ENCODE results near the gene RIBC2.
"Not testable (repeated sequence)": the region's sequence is repeated elsewhere in the genome, so short reads cannot be mapped to it uniquely, and the experiment has no call there.

RIBC2 gene

DNA sequence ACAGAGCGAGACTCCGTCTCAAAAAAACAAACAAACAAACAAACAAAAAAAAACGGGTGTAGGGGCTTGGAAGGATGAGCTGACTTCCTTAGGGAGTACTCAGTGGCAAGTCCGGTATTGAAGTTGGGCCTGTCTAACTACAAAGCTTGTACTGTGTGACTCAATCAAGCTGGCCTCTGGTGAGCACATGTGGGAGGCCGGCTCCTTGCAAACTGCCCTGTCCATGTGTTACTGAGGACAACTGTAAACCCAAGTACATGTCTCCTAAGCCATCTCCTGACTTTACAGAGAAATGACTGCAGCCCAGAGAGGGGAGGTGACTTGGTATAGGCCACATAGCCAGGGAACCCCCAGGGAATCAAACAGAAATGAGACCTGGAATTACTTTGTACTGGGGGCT lies 11.6 kb downstream of the RIBC2 start:
- no peak for DNase-seq

DNA sequence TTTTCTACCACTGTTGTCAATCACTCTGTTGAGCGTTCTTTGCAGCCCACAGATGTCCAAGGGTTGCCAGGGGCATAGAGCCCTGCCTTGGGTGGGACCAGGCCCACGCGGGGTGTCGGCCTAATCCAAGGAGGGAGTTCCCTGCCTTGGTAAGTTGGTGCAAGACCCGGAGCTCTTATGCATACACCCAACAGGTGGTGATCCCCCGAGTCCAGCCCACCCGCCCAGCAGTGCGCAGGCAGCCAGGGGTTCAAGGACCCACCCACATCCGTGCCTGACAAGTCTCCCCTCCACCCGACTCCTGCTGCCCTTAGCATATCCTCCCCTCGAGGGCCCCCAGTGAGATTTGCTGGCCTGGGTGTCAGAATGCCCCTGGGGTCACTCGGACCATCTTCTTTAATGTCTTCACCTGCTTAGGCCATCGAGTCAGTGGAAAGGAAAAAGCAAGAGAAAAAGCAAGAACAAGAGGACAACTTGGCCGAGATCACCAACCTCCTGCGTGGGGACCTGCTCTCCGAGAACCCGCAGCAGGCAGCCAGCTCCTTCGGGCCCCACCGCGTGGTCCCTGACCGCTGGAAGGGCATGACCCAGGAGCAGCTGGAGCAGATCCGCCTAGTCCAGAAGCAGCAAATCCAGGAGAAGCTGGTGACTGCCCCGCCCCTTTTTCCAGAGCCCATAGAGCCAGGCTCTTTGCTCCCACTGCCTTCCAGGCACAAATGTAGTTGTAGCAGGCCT lies 12.2 kb downstream of the RIBC2 start:
- no peak for DNase-seq

DNA sequence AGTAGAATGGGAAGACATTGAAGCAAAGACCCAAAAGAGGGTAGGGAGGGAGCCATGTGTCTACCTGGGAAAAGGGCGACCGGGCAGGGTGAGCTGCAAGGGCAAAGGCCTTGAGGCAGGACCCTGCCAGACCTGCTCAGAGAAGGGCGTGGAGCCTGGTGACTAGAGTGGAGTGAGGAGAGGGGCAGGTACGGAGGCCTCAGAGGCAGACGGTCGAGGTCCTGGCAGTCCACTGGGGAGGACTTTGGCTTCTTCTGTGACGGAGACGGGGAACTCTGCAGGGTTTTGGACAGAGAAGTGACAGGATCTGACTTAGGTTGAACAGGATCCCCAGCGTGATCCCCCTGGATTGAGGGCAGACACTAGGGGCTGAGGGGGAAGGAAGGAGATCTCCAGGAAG lies 12.9 kb downstream of the RIBC2 start:
- DNase-seq = no peak

DNA sequence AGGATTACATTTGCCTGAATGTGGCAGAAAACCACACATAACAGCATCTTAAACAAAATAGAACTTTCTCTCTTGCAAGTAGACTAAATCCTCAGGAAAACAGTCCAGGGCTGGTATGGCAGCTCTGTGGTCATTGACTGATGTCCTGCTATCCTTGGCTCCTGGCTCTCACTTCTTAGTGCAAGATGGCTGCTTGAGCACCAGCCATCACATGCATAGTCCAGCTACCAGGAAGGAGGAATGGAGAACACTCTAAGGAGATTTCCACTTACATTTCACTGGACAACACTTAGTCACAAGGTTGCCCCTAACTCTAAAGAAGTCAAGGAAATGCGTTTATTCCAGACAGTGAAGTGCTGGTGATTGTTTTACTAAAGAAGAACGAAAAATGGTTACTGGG lies 13.6 kb downstream of the RIBC2 start:
- DNase-seq = no peak

DNA sequence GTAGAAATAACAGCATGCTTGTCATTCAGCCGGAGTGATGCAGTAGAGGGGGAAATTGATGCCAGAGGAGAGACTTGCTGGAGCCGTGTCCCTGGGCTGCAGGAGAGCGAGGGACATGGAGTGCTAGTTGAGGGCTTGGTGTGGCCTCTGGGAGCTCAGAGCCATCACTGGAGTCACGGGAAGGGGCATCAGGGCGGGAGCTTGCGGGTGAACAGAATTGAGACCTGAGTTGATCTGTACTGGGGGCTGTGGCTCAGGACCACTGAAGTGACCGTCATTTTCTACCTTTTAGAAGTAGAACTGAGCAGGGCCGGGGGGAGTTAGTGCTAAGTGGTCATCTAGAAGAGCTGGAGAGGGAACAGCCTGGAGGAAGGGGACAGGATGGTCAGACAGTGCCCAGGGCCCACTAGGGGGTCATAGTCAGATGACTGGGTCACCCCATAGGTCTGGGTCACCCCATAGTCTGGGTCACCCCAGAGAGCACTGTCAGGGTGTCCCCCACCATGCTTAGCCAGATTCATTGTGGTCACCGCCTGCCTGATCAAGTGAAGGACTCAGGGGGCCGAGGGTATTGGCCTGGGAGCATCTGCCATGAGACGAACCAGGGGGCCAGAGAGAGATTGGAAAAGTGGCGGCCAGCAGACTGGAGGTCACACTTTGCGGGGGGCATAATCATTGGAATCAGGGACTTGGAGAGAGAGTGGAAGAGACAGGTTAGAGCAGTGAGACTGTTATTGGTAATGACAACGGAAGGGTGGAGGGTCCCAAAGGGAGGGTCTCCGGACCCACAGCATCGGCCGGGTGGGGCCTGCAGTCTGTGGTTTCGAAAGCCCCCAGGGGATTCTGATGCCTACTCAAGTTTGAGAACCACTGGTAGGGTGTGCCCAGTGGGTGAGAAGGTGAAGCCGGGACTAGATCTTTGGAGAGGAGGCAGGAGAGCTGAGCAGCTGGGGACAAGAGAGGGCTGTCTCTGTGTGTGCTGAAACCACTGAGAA lies 15.2 kb downstream of the RIBC2 start:
- no peak for DNase-seq

DNA sequence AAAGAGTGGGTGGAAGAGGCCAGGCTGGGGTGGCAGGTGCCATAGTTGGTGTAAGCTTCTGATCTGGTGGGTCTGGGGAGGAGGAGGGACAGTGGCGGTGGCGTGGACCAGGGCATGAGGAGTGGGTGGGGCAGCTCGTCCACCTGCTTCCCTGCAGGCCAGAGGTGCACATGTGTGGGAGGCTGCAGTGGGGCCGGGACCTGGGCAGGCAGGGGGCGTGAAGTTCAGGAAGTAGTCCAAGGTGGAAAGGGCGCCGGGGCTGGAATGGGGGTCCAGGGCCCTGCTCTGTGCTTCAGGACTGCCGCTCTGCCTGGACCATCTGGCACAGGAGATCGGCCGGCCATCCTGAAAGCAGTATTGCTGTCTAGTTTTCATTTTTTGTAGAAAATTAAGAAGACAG lies 15.9 kb downstream of the RIBC2 start:
- no peak for DNase-seq

DNA sequence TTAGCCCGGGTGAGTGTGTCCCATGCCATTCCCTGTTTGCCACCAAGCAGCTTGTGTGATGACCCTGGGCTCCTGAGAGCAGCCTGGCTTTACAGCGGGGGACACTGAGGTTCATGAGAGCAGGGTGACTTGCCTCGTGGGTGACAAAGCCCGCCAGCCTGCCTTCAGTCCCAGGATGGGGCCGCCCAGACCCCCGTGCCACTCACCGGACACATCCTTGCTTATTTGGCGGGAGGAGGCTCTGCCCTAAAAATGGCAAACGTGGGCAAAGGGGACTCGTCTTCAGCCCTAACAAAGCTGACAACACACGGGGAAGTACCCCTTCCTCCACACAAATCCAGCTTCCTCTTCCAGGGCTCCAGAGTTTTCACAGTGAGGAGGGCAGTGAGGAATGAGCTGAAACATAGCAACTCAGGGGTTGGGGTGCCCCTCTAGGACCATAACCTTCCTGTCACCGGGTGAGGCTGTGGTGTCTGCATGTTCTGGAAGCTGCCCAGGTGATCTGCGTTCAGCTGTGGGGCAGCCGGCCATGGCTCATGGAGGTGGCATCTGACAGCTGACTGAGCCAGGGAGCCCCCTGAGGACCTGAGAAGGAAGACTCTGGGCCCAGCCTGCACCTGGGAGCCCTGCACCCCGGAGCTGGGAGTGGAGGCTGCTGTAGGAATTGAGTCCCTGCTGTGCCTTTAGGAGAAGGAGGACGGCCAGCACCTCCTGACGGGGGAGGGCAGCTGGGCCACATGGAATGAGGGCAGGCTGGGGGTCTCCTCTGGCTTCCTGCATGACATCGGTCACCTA lies 16.7 kb downstream of the RIBC2 start:
- DNase-seq = no peak

DNA sequence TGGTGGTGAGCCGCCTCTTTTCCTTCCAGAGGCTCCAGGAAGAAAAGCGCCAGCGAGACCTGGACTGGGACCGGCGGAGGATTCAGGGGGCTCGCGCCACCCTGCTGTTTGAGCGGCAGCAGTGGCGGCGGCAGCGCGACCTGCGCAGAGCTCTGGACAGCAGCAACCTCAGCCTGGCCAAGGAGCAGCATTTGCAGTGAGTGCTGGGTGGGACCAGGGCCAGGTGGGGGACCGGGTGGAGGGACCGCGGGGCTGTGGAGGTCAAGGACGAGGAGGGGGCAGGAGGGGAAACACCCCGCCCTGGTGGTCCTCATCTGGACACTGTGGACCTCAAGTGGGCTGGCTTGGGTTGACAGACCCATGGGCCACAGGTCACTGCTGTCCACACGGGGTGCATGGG lies 17.4 kb downstream of the RIBC2 start:
- no peak for DNase-seq

DNA sequence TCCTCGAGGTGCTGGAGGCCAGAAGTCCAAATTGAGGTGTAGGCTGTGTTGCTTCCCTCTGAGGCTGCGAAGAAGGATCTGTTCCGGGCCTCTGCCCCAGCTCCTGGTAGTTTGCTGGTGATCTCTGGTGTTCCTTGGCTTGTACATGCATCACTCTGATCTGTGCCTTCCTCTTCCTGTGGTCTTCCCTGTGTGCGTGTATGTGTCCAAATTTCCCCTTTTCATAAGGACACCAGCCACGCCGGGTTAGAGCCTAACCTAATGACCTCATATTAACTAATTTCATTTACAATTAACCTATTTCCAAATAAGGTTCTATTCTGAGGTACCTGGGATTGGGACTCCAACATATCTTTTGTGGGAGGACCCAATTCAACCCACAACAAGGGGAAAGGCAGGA lies 21.5 kb downstream of the RIBC2 start:
- DNase-seq = no peak

DNA sequence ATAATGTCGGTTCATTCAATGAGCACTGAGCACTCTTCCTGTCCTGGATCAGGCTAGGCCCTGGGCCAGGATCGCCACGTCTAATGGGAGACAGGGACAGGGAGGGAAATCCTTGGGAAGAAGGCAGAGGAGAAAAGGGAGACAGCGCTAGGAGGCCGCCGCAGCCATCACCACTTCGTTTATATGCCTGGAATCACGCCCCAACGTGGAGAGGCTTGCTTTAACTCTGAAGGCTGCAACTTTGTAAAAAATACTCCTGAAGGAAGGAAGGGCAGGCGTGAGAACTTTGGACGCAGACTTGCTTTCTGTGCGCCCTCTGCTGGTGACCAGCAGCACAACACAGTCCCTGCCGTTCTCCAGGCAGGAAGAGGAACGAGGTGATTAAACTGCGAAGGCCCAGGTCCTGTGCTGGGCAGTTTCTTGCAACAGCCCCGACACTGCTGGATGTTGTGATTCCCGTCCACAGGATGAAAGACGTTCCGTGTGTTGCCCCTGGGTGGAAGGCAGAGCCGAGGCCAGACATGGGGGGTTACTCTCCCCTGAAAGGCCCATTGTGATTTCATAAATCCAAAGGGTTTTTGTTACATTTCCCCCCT lies 22.1 kb downstream of the RIBC2 start:
- DNase-seq = peak; percentile 89

DNA sequence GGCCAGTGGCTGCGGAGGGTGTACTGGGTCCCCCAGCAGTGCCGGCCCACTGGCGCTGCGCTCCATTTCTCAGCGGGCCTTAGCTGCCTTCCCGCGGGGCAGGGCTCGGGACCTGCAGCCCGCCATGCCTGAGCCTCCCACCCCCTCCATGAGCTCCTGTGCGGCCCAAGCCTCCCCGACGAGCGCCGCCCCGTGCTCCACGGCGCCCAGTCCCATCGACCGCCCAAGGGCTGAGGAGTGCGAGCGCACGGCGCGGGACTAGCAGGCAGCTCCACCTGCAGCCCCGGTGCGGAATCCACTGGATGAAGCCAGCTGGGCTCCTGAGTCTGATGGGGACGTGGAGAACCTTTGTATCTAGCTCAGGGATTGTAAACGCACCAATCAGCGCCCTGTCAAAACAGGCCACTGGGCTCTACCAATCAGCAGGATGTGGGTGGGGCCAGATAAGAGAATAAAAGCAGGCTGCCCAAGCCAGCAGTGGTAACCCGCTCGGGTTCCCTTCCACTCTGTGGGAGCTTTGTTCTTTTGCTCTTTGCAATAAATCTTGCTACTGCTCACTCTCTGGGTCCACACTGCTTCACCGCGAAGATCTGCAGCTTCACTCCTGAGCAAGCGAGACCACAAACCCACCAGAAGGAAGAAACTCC lies 23.5 kb downstream of the RIBC2 start:
- DNase-seq = not testable (repeated sequence)

DNA sequence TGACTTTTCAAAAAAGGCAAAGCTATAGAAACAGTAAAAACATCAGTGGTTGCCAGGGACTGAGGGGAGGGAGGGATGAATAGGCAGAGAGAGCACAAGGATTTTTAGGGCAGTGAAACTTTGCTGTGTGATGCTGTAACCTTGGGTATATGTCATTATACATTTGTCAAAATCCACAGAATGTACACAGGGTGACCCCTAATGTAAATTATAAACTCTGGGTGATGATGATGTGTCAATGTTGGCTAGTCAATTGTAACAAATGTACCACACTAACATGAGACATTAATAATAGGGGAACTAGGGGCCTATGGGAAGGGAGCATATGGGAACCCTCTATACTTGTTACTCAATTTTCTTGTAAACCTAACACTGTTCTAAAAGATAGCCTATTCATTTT lies 24.8 kb downstream of the RIBC2 start:
- DNase-seq = no peak

DNA sequence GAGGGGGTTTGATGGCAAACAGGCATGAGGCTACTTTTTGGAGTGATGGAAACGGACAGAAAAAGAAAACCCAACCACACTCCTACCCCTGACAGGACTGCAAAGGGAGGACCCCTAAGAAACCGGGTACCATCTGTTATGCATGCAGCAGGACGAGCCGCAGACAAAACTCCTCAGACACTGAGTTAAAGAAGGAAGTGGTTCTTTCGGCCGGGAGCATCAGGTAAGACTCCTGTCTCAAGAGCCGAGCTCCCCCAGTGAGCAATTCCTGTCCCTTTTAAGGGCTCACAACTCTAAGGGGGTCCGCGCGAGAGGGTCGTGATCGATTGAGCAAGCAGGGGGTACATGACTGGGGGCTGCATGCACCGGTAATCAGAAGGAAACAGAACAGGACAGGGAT lies 27.2 kb downstream of the RIBC2 start:
- DNase-seq = not testable (repeated sequence)

DNA sequence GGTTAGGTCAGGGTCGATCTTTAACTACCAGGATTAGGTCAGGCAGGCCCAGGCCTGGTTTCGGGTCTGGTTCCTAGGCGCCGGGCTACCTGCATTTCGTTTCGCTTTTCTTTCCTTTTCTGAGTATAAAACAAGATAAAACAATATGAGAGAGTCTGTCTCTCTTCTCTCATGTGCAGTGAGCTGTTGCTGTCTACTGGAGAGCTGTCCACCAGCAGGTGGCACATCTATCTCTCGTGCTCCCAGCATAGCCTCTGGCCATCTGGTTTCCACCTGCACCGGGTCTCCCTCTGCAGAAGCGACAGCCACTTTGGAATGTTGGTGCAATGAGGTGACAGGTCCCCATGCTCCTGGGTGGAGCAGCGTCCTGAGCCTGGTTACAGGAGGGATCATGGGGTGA lies 27.6 kb downstream of the RIBC2 start:
- DNase-seq = peak; percentile 59

DNA sequence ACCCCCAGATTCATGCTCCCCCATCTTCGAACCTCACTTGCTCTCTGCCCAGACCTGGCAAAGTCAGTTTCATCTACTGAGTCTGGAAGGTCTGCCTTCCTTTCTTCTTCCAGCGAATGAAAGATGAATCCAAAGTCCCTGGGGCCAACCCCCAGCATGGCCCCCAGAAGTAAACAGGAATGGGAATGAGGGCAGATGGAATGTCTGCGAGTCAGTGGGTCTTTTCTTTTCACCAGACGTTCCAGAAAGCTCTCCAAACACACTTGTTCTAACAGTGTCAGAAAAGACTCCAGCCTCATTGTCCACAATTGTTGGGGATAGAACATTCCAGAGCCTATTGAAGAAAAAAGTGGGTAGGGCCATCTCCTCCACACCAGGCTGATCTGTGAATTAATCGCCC lies 28.6 kb downstream of the RIBC2 start:
- DNase-seq = no peak

DNA sequence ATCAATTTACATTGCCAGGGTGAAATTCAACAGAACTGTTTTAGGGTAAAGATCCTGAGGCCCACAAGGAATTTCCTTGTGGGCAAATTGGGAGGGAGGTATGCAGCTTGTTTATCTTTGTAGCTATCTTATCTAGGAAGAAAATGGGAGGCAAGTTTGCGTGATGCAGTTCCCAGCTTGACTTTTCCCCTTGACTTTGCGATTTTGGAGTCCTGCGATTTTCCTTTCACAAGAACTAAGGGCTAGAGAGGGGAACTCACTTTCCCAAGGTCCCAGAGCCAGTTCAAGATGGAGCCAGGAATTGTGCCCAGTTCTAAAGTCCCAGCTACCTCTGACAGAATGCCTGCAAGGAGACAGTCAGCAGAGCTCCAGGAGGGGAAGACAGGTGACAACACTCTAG lies 30.7 kb downstream of the RIBC2 start:
- DNase-seq = no peak

DNA sequence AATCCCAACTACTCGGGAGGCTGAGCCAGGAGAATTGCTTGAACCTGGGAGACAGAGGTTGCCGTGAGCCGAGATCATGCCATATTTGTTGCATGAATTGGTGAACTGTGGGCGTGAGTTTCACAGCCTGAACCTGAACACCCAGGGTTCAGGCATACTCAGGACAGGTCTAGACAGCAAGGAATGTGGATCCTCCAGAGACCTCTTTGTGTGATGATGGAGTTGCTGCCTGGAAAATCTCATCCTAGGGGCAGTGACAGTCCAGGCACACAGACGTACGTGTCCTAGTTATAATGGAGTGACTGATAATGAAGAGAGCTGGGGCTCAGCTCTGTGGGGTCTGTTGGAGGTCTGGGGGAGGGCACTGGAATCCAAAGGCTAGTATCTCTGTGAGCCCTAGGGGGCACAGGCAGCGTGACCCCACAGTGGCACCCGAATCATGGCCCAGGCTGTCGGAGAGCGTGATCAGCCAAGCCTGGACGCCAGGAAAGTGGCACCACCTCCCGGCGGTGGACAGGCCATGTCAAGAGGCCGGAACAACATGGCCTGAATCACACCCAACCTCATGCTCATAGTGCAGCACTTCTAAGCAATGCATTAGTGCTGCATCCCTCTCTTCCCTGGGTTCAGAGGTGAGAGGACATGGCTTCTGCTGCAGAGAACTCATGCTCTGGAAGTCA lies 31.7 kb downstream of the RIBC2 start:
- DNase-seq = no peak

DNA sequence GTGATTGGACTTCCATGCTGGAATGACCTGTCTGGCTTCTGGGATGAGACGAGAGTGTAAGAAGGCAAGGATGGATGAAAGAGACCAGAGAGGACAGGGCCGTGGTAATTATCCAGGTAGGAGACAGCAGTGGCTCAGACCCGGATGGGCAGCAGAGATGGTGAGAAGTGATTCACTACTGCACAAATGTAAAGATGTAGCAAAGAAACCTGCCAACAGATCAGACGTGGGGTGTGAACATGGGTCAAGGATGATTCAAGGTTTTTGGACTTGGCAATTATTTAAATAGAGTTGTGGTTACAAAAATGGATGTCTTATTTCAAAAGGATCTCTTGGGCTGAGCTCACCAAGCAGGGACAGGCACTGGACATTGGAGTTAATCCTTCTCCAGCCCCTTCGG lies 32.7 kb downstream of the RIBC2 start:
- DNase-seq = no peak

DNA sequence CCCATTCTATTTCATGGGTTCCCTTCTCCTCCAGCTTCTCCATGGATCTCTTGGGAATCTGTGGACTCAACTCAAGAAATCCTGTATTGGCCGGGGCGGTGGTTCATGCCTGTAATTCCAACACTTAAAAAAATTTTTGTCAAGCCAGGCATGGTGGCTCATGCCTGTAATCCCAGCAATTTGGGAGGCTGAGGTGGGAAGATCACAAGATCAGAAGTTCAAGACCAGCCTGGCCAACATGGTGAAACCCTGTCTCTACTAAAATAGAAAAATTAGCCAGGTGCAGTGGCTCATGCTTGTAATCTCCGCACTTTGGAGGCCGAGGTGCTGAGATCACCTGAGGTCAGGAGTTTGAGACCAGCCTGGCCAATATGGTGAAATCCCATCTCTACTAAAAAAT lies 34.1 kb downstream of the RIBC2 start:
- not testable (repeated sequence) for DNase-seq

DNA sequence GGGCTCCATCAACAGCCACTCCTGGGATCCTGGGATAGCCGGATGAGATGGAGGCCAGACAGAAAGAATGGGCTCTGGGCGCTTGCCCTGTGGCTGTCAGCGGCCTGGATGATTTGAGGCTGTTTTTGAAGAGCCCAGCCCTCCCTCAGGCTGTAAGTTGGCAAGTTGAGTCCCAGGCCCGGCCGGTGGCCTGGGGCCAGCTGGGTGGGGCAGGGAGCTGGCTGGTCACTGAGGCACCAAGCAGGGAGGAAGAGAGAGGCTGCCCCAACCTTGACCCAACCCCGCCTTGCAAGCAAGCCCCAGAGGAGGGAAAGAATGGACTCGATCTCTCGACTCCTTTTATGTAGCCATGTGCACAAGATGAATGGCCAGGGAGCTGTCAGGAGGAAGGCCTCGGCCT lies 34.9 kb downstream of the RIBC2 start:
- DNase-seq = no peak

DNA sequence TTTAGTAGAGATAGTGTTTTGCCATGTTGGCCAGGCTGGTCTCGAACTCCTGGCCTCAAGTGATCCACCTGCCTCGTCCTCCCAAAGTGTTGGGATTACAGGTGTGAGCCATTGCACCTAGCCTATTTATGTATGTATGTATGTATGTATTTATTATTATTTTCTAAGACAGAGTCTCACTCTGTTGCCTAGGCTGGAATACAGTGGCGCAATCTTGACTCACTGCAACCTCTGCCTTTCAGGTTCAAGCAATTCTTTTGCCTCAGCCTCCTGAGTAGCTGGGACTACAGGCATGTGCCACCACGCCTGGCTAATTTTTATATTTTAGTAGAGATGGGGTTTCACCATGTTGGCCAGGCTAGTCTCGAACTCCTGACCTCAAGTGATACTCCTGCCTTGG lies 35.9 kb downstream of the RIBC2 start:
- DNase-seq = not testable (repeated sequence)

Measured in activated CD8-positive, alpha-beta memory T cell treated with anti-CD3 and anti-CD28 coated beads, Interleukin-2, amount 50 U/mL, for 48 hours (primary cell).